GM18502 (cell line): ENCODE results near the gene FAM171A2.
"Not testable (repeated sequence)": the region's sequence is repeated elsewhere in the genome, so short reads cannot be mapped to it uniquely, and the experiment has no call there.

Source experiments
- ATAC-seq: cut with Tn5 transposase; IDR thresholded peaks from one replicate; pipeline ENCODE4 v1.9.1; 2021; ENCODE audit warnings: mild to moderate bottlenecking; ENCODE audit not compliant: unreplicated experiment, poor library complexity

FAM171A2 gene

GRCh38 chr17:44348234-44348987 is 15.2 kb downstream of the FAM171A2 start:
- ATAC-seq = peak; percentile 46

GRCh38 chr17:44347206-44348055 is 16.2 kb downstream of the FAM171A2 start:
- not testable (repeated sequence) for ATAC-seq

- no peak for ATAC-seq
Measured at GRCh38 chr17:44346064-44346844, 17.4 kb downstream of the FAM171A2 start.

GRCh38 chr17:44345454-44346026 is 18.1 kb downstream of the FAM171A2 start:
- peak; percentile 2 for ATAC-seq

GRCh38 chr17:44344939-44345453 is 18.7 kb downstream of the FAM171A2 start, which contains the start of gene GRN:
Gene GRN (plus strand): TSS chr17:44345302. CDS start chr17:44349165, 3,863 bp downstream.
- ATAC-seq = peak; percentile 62

GRCh38 chr17:44343510-44344209 is 20.0 kb downstream of the FAM171A2 start:
- ATAC-seq = no peak

GRCh38 chr17:44340553-44340952 is 23.1 kb downstream of the FAM171A2 start:
- not testable (repeated sequence) for ATAC-seq

- ATAC-seq = no peak
Measured at GRCh38 chr17:44338702-44339101, 25.0 kb downstream of the FAM171A2 start.

- ATAC-seq = no peak
Measured at GRCh38 chr17:44335968-44336367, 27.7 kb downstream of the FAM171A2 start.

- ATAC-seq = no peak
Measured at GRCh38 chr17:44335564-44335963, 28.1 kb downstream of the FAM171A2 start.

- ATAC-seq = no peak
Measured at GRCh38 chr17:44334727-44335126, 28.9 kb downstream of the FAM171A2 start.

GRCh38 chr17:44334315-44334714 is 29.3 kb downstream of the FAM171A2 start:
- no peak for ATAC-seq

GRCh38 chr17:44333371-44333770 is 30.3 kb downstream of the FAM171A2 start:
- no peak for ATAC-seq

- ATAC-seq = no peak
Measured at GRCh38 chr17:44331249-44331760, 32.3 kb downstream of the FAM171A2 start.

GRCh38 chr17:44330263-44330662 is 33.4 kb downstream of the FAM171A2 start:
- ATAC-seq = not testable (repeated sequence)

- ATAC-seq = not testable (repeated sequence)
Measured at GRCh38 chr17:44329516-44329915, 34.1 kb downstream of the FAM171A2 start.

GRCh38 chr17:44327715-44328449 is 35.8 kb downstream of the FAM171A2 start:
- no peak for ATAC-seq

GRCh38 chr17:44326861-44327444 is 36.7 kb downstream of the FAM171A2 start:
- peak; percentile 45 for ATAC-seq
